OCI-LY3 (cell line): Measurements from ENCODE around the gene CUX1.

Experiments
- CTCF ChIP-seq: fragments of 200-600, 300-600 bp; sonication (generic); IDR thresholded peaks from 2 replicates; pipeline ENCODE4 v1.5.1; 2014; ENCODE audit warnings: antibody characterized with exemption, low read length, low read depth
- EZH2phosphoT487 ChIP-seq: fragments of 200-600 bp; shearing (Covaris generic); IDR thresholded peaks from 2 replicates; pipeline ENCODE4 v1.6.1; 2018; ENCODE audit warnings: antibody characterized with exemption, mixed run types, low read depth

- TF ChIP-seq CTCF, result no peak
- TF ChIP-seq EZH2phosphoT487, result no peak
Measured at GRCh38 chr7:101891936-101892640, 74.7 kb downstream of the CUX1 start.
